Measurements from ENCODE around the gene ULBP2. TPM values are rescaled to one million over a fixed set of nuclear protein-coding genes. Genes with fewer than 3 reads are reported as not detected.
"Not testable (repeated sequence)": the region's sequence is repeated elsewhere in the genome, so short reads cannot be mapped to it uniquely, and the experiment has no call there.

The ULBP2 gene
- total and polyA plus RNA-seq, 2 of the 8 experiments (the other 6 are each of a cell fraction or from before 2014, with no cell fraction given): 0.05 TPM; not detected in 1

DNA sequence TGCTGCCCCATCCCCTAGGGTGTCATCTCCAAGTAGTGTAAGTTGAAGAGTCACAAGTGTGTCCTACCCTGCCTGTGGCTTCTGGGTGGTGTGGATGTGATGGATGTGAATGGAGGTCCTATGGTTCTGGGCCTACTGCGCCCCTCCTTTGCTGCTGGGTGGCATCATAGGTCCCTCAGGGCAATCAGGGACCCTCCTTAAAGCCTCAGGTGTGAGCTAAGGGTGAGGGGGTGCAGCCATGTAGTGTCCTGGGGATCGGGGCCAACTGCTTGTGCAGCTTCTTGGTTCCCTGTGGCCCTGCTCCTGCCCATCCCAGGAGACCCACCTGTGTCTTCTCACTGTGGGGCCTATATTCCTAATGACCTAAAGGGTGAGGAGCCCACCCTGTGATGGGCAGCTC, 24.5 kb downstream of the ULBP2 start:
- H2AFZ ChIP-seq (ENCODE audit: low read length): not testable (repeated sequence)

More for the DNA sequence above, 24.5 kb downstream of the ULBP2 start:
- H2AK5ac ChIP-seq (ENCODE audit: low read depth, low read length); FAIRE-seq; H3K23ac ChIP-seq (ENCODE audit: insufficient read length); H3K4me3 ChIP-seq (ENCODE audit: extremely low read depth in 1 of 4, insufficient read depth in 2 of 4, low read depth in 3 of 4, low read length in 4 of 4); H2BK20ac ChIP-seq (ENCODE audit: low read length); H3K79me2 ChIP-seq (ENCODE audit: control insufficient read depth in 1 of 2, insufficient read depth in 2 of 2, low read length in 2 of 2); H3K4me2 ChIP-seq (ENCODE audit: insufficient read depth in 1 of 2, low read depth in 2 of 2, low read length in 2 of 2); H2BK12ac ChIP-seq (ENCODE audit: low read depth, low read length); H3K14ac ChIP-seq (ENCODE audit: insufficient read length); H4K8ac ChIP-seq (ENCODE audit: extremely low read depth, insufficient read depth, low read length); H3K36me3 ChIP-seq (ENCODE audit: control insufficient read depth in 2 of 4, insufficient read depth in 4 of 4, low read length in 3 of 4); H3K56ac ChIP-seq (replicated peaks; ENCODE audit: insufficient read length, low read depth, low read length); H3K4ac ChIP-seq (replicated peaks; ENCODE audit: insufficient read length, low read depth, low read length); H3K79me1 ChIP-seq (ENCODE audit: low read depth, low read length); POLR2A ChIA-PET (ENCODE audit: partially characterized antibody); H2BK15ac ChIP-seq (ENCODE audit: low read length); H4K5ac ChIP-seq (ENCODE audit: insufficient read length, low read depth, low read length); H3K23me2 ChIP-seq (ENCODE audit: low read depth, low read length); H2BK5ac ChIP-seq (ENCODE audit: low read depth, low read length); H3K18ac ChIP-seq (ENCODE audit: extremely low read depth, low read length); H3K27ac ChIP-seq (ENCODE audit: low read depth, low read length); H2BK120ac ChIP-seq (replicated peaks; ENCODE audit: low read depth, low read length); H3K9me3 ChIP-seq (ENCODE audit: insufficient read depth in 2 of 2, low read depth in 1 of 2, low read length in 1 of 2); CTCF ChIA-PET (ENCODE audit: partially characterized antibody); H4K20me1 ChIP-seq (replicated peaks in 1 of 2; ENCODE audit: control insufficient read depth in 1 of 2, insufficient read depth in 2 of 2, low read length in 2 of 2); H3K9ac ChIP-seq (replicated peaks in 1 of 4; ENCODE audit: extremely low read depth in 1 of 4, low read depth in 3 of 4, low read length in 3 of 4); H4K91ac ChIP-seq (replicated peaks; ENCODE audit: insufficient read length, low read length); DNase-seq (ENCODE audit: low read depth in 1 of 2, low spot score in 2 of 2): not testable (repeated sequence)
- peaks cover 0 to 20% (median 17%) of the 10 kb centered on the region in 4 experiments; a peak in 5 of 7 replicates for H3K4me1 ChIP-seq (replicated peaks in 1 of 4; ENCODE audit: control insufficient read depth in 3 of 4, insufficient read depth in 4 of 4, low read length in 3 of 4)
- peaks cover 41 to 84% (median 66%) of the 10 kb centered on the region in 4 experiments for H3K27me3 ChIP-seq (replicated peaks in 1 of 4; ENCODE audit: control insufficient read depth in 3 of 4, extremely low read depth in 1 of 4, insufficient read depth in 3 of 4, low read length in 3 of 4)
- WGBS, 2 experiments (ENCODE audit: extremely low coverage in 1 of 2, insufficient coverage in 1 of 2, insufficient read length in 1 of 2, insufficient replicate concordance in 2 of 2, low coverage in 1 of 2, low lambda C conversion rate in 2 of 2, missing lambda C conversion rate in 1 of 2): 70% methylated on average over 2 of the region's 2 CpGs; no CpG with 5 or more reads in 1 of the 2 experiments

All from H1 (cell line).